Sigmoid colon (tissue), 4 donors: ENCODE data around the gene PRDX1.

Experiments used
- CTCF ChIP-seq, 4 experiments: fragments of 450-650 bp in 3 of 4; fragments of 200-600 bp in 1 of 4; IDR thresholded peaks; one replicate each; pipeline ENCODE4 v1.5.1; 2016 to 2019; ENCODE audit warnings: antibody characterized with exemption in 4 of 4, mild to moderate bottlenecking in 3 of 4, moderate library complexity in 2 of 4
- EP300 ChIP-seq, 4 donors: sonication (generic); formaldehyde crosslinking; IDR thresholded peaks; one replicate each; pipeline ENCODE4 v1.6.1; 2017; ENCODE audit warnings: antibody characterized with exemption in 4 of 4
- POLR2A ChIP-seq, 2 donors: fragments of 450-650 bp; IDR thresholded peaks; one replicate each; pipeline ENCODE4 v1.6.1; 2016; ENCODE audit warnings: antibody characterized with exemption in 2 of 2, mild to moderate bottlenecking in 2 of 2, moderate library complexity in 2 of 2
- POLR2AphosphoS5 ChIP-seq, 4 donors: sonication (generic); formaldehyde crosslinking; IDR thresholded peaks; one replicate each; pipeline ENCODE4 v1.6.1; 2017; ENCODE audit warnings: antibody characterized with exemption in 4 of 4

- TF ChIP-seq EP300 (IDR thresholded peaks at IDR 0.05) (no peak), CTCF (IDR thresholded peaks at IDR 0.05) (no peak), POLR2A (IDR thresholded peaks at IDR 0.05) (no peak), POLR2AphosphoS5 (IDR thresholded peaks at IDR 0.05) (no peak)
Measured at GRCh38 chr1:45491487-45492260, 30.0 kb downstream of the PRDX1 start.
